GM12878 (cell line): Measurements from ENCODE around the gene ATOSA. TPM values are rescaled to one million over a fixed set of nuclear protein-coding genes. Genes with fewer than 3 reads are reported as not detected.

Experiments
- ATAC-seq: fragments of 200-7000 bp; cut with Tn5 transposase; 3 replicates; pipeline ENCODE4 v1.9.1; 2020; ENCODE audit warnings: mild to moderate bottlenecking, moderate library complexity
- BruUV-seq: library from RNA; stranded (reverse); fragments of 400-500 nt; replicated peaks from 2 replicates; lab custom pipeline; 2021; lab: Mats Ljungman, UMichigan
- CTCF ChIA-PET: fragments of 300-600 bp; sonication (Branson Sonifier 250); formaldehyde crosslinking; extraction: SDS; loops from one replicate; lab custom pipeline; 2021; ENCODE audit warnings: inconsistent platforms; lab: Yijun Ruan, JAX
- POLR2A ChIA-PET: fragments of 350-600 bp; formaldehyde crosslinking; extraction: SDS; loops from one replicate; lab custom pipeline; 2021; ENCODE audit warnings: inconsistent platforms; lab: Charles Lee
- RAD21 ChIA-PET: fragments of 300-600 bp; sonication (Branson Sonifier 250); formaldehyde crosslinking; loops from one replicate; lab custom pipeline; 2023; ENCODE audit warnings: antibody characterized with exemption; ENCODE audit not compliant: unreplicated experiment; lab: Charles Lee
- SMC1A ChIA-PET: fragments of 300-600 bp; sonication (Branson Sonifier 250); formaldehyde crosslinking; loops from one replicate; lab custom pipeline; 2023; ENCODE audit not compliant: unreplicated experiment, uncharacterized antibody; lab: Charles Lee
- DNase-seq: peaks from one replicate; pipeline ENCODE4 v3.0.0-alpha.2; 2011; ENCODE audit warnings: low read depth, low spot score
- FAIRE-seq: peaks from 3 replicates; lab custom pipeline; 2011; peaks lifted over from hg19 to GRCh38; lab: Jason Lieb, UNC
- H2AFZ ChIP-seq: 2 replicates; pipeline ENCODE4 v1.6.0; 2011; ENCODE audit warnings: low read depth, low read length, control low read depth; ENCODE audit not compliant: control insufficient read depth
- H3K27ac ChIP-seq: 2 replicates; pipeline ENCODE4 v1.5.1; 2011; ENCODE audit warnings: control low read depth; ENCODE audit not compliant: control insufficient read depth, insufficient read depth
- H3K27me3 ChIP-seq, 2 experiments: replicated peaks in 1 of 2; 2 replicates each; pipeline versions ENCODE4 v1.6.0 to v1.6.1; 2011; ENCODE audit warnings: low read length in 1 of 2; ENCODE audit not compliant: control insufficient read depth in 2 of 2, insufficient read depth in 2 of 2
- H3K36me3 ChIP-seq, 2 experiments: 2 replicates each; pipeline ENCODE4 v1.5.1; 2011; ENCODE audit warnings: low read length in 1 of 2; ENCODE audit not compliant: control insufficient read depth in 2 of 2, insufficient read depth in 2 of 2
- H3K4me1 ChIP-seq: 2 replicates; pipeline ENCODE4 v1.6.1; 2011; ENCODE audit warnings: mild to moderate bottlenecking, low read length, moderate library complexity, mixed read lengths; ENCODE audit not compliant: control insufficient read depth, insufficient read depth
- H3K4me2 ChIP-seq: 2 replicates; pipeline ENCODE4 v1.6.0; 2011; ENCODE audit warnings: control low read depth; ENCODE audit not compliant: control insufficient read depth, insufficient read depth
- H3K4me3 ChIP-seq: fragments of 200-600 bp; sonication (generic); 2 replicates; pipeline ENCODE4 v1.5.1; 2016
- H3K79me2 ChIP-seq: 2 replicates; pipeline ENCODE4 v1.6.0; 2011; ENCODE audit warnings: low read length; ENCODE audit not compliant: control insufficient read depth, insufficient read depth
- H3K9ac ChIP-seq: 2 replicates; pipeline ENCODE4 v1.8.0; 2011; ENCODE audit warnings: low read length, control low read depth, mixed read lengths; ENCODE audit not compliant: control insufficient read depth, insufficient read depth
- H3K9me3 ChIP-seq: replicated peaks from 3 replicates; pipeline ENCODE4 v1.5.1; 2011; ENCODE audit warnings: mild to moderate bottlenecking, low read length; ENCODE audit not compliant: control insufficient read depth, insufficient read depth
- H4K20me1 ChIP-seq: 2 replicates; pipeline ENCODE4 v1.6.0; 2011; ENCODE audit not compliant: control insufficient read depth, insufficient read depth
- DPF2 ChIP-seq: fragments of 450-650 bp; IDR thresholded peaks from 2 replicates; pipeline ENCODE4 v1.6.1; 2017; ENCODE audit warnings: mild to moderate bottlenecking
- IRF4 ChIP-seq: IDR thresholded peaks from 2 replicates; pipeline ENCODE4 v1.6.1; 2011; ENCODE audit warnings: low read depth, low read length
- NR2C1 ChIP-seq: fragments of 450-650 bp; IDR thresholded peaks from 2 replicates; pipeline ENCODE4 v1.6.1; 2017; ENCODE audit warnings: antibody characterized with exemption, mild to moderate bottlenecking, moderate library complexity
- PML ChIP-seq: IDR thresholded peaks from 2 replicates; pipeline ENCODE4 v1.6.1; 2012; ENCODE audit warnings: low read length, inconsistent platforms
- POLR2AphosphoS2 ChIP-seq: IDR thresholded peaks from 2 replicates; pipeline ENCODE4 v1.6.1; 2011; ENCODE audit warnings: low read depth, mild to moderate bottlenecking, low read length, improper control_type of control experiment, moderate library complexity
- SP1 ChIP-seq: IDR thresholded peaks from one replicate; pipeline ENCODE4 v1.6.1; 2011; ENCODE audit warnings: low read depth, low read length
- SREBF2 ChIP-seq: IDR thresholded peaks from 2 replicates; pipeline ENCODE4 v1.6.1; 2012; ENCODE audit warnings: mild to moderate bottlenecking, low read length
- STAT3 ChIP-seq: IDR thresholded peaks from 2 replicates; pipeline ENCODE4 v1.6.1; 2011; ENCODE audit warnings: low read depth, low read length, improper control_type of control experiment
- WGBS: methylation state at CpG from one replicate; pipeline ENCODE4 v1.1.6; 2016; ENCODE audit warnings: low lambda C conversion rate; ENCODE audit not compliant: insufficient replicate concordance, insufficient coverage; ENCODE audit errors: missing lambda C conversion rate; 5-methylcytosine and 5-hydroxymethylcytosine counted together
- in situ Hi-C: fragments of 300-500 bp; cut with MboI; formaldehyde crosslinking; loops from 9 replicates; pipeline ENCODE4 v1.14.3; 2018; ENCODE audit warnings: mixed read lengths
- intact Hi-C: fragments of 100-400 bp; cut with micrococcal nuclease; formaldehyde crosslinking; loops from one replicate; pipeline ENCODE4 v1.14.2; 2022; ENCODE audit not compliant: unreplicated experiment
- polyA plus RNA-seq, 11 experiments: library from polyadenylated mRNA; depleted of rRNA in 4 of 11; unstranded in 6 of 11; stranded (reverse) in 5 of 11; fragments of >200 nt; fragmentation: Nextera tagmentation in 4 of 11; fragmentation: Illumina TruSeq in 1 of 11; extraction: Ambion mirVana in 4 of 11; extraction: Trizol in 1 of 11; gene quantifications; 1 replicate in 1 of 11; 2 replicates in 10 of 11; pipeline versions ENCODE4 v1.2.1 to v1.2.3, GENCODE V29; 2011 to 2016; ENCODE audit warnings: inconsistent platforms in 2 of 11, missing spikeins in 2 of 11, low read depth in 1 of 11
- total RNA-seq, 4 experiments: library from RNA; depleted of rRNA in 3 of 4; stranded (reverse); fragments of >200 nt in 3 of 4; fragmentation: Illumina TruSeq in 1 of 4; extraction: Trizol in 1 of 4; gene quantifications; 2 replicates each; pipeline versions ENCODE4 v1.2.1 to v1.2.3, GENCODE V29; 2013 to 2021
- TF ChIP-seq, protein P1 (sequence below): IDR thresholded peaks from 2 replicates; pipeline ENCODE4 v1.6.1; 2012; ENCODE audit warnings: low read depth, low read length, improper control_type of control experiment
- TF ChIP-seq, protein P2 (sequence below): IDR thresholded peaks from 2 replicates; pipeline ENCODE4 v1.6.1; 2012; ENCODE audit warnings: low read length, inconsistent platforms

The ATOSA gene
- total and polyA plus RNA-seq, 10 of the 15 experiments (the other 5 are each of a cell fraction or from before 2014, with no cell fraction given) = 6.8 to 24.3 (median 14.6) TPM

DNA sequence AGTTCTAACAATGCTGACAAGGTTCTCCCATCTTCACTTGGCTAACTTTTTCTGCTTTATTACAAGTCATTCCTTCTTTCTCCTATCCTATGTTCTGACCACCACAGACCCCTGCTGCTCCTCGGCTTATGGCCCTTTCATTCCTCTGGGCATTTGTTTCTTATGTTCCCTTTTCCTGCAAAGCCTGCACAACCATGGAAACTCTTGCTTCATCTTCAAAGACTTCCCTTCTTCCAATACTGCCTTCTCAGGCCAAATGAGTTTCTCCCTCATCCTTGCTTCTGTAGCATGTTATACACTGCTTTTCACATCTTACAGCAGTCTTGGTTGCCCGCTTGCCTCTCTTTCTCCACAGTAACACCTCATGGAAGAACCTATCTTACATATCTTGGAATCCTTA lies 17.9 kb upstream of the ATOSA start:
- Histone ChIP-seq H3K27ac (no peak overlapping the region), H3K36me3 (no peaks in the 10 kb centered on the region), H3K9ac (no peak overlapping the region), H3K4me3 (no peak overlapping the region), H2AFZ (no peak overlapping the region), H3K79me2 (no peaks in the 10 kb centered on the region), H3K9me3 (no peaks in the 10 kb centered on the region), H4K20me1 (no peaks in the 10 kb centered on the region), H3K4me2 (no peak overlapping the region), H3K27me3 (no peaks in the 10 kb centered on the region; a peak in 1 of 4 replicates), H3K4me1 (no peaks in the 10 kb centered on the region)
- in situ Hi-C loops (no loop called here), intact Hi-C loops (no loop called here)
- RAD21 ChIA-PET = no interaction called here
- CTCF ChIA-PET = no interaction called here
- SMC1A ChIA-PET = no interaction called here
- POLR2A ChIA-PET = no interaction called here
- BruUV-seq = no TSS peak
- TF ChIP-seq, protein P1, sequence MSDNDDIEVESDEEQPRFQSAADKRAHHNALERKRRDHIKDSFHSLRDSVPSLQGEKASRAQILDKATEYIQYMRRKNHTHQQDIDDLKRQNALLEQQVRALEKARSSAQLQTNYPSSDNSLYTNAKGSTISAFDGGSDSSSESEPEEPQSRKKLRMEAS = no peak
- no peak for TF ChIP-seq POLR2AphosphoS2
- TF ChIP-seq SP1 = no peak
- no peak for TF ChIP-seq IRF4
- no peak for TF ChIP-seq SREBF2
- WGBS = 67% methylated on average over 2 of the region's 2 CpGs
- ATAC-seq (no peak), FAIRE-seq (no peak), DNase-seq (no peak)

DNA sequence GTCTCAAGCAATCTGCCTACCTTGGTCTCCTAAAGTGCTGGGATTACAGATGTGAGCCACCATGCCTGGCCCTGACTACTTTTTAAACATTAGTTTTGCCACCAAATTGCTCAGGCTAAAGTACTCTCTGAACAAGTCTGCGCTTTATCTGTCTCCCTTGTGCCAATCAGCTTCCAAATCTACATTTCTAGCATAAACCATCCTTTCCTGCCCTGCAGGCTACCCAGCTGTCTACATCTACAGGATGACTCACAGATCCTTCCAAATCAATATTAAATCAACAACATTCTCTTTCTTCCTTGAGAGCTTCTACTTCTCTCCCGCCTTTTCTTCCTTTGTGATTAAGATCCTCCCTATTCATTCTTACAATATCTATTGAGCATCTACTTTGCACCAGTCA lies 16.0 kb upstream of the ATOSA start:
- ATAC-seq (no peak), DNase-seq (no peak), FAIRE-seq (no peak)
- BruUV-seq = no TSS peak
- in situ Hi-C loops = no loop called here
- Histone ChIP-seq H3K4me1 (no peaks in the 10 kb centered on the region), H3K9ac (no peak overlapping the region), H4K20me1 (no peaks in the 10 kb centered on the region), H3K4me3 (no peak overlapping the region), H3K27ac (no peak overlapping the region), H3K9me3 (no peaks in the 10 kb centered on the region), H3K4me2 (no peak overlapping the region), H2AFZ (no peak overlapping the region), H3K27me3 (no peaks in the 10 kb centered on the region; a peak in 1 of 4 replicates), H3K79me2 (no peaks in the 10 kb centered on the region), H3K36me3 (no peaks in the 10 kb centered on the region)
- intact Hi-C loops = no loop called here
- TF ChIP-seq, protein P2, sequence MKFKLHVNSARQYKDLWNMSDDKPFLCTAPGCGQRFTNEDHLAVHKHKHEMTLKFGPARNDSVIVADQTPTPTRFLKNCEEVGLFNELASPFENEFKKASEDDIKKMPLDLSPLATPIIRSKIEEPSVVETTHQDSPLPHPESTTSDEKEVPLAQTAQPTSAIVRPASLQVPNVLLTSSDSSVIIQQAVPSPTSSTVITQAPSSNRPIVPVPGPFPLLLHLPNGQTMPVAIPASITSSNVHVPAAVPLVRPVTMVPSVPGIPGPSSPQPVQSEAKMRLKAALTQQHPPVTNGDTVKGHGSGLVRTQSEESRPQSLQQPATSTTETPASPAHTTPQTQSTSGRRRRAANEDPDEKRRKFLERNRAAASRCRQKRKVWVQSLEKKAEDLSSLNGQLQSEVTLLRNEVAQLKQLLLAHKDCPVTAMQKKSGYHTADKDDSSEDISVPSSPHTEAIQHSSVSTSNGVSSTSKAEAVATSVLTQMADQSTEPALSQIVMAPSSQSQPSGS = no peak
- TF ChIP-seq DPF2 = no peak
- TF ChIP-seq STAT3 = no peak
- TF ChIP-seq PML = no peak
- no peak for TF ChIP-seq NR2C1
- 70% methylated on average over 2 of the region's 2 CpGs for WGBS
- SMC1A ChIA-PET = interaction anchor here (1.3 kb wide), 1 partner anchor 140 kb away, joined by 3 read pairs; no protein-coding TSS in a partner anchor
- CTCF ChIA-PET = no interaction called here
- POLR2A ChIA-PET = no interaction called here
- RAD21 ChIA-PET = no interaction called here
